H1 (cell line): ENCODE data around the gene ATG4D. TPM values are rescaled to one million over a fixed set of nuclear protein-coding genes. Genes with fewer than 3 reads are reported as not detected.
A peak's percentile ranks its signal among the peaks of the same experiment; 100 is the strongest.

Source experiments
- CTCF ChIA-PET: fragments of 300-600 bp; sonication (Branson Sonifier 250); formaldehyde crosslinking; loops from one replicate; lab custom pipeline; 2021; ENCODE audit not compliant: partially characterized antibody; lab: Charles Lee
- POLR2A ChIA-PET: fragments of 300-600 bp; sonication (Branson Sonifier 250); formaldehyde crosslinking; loops from one replicate; lab custom pipeline; 2021; ENCODE audit warnings: inconsistent platforms; ENCODE audit not compliant: partially characterized antibody; lab: Charles Lee
- DNase-seq, 2 experiments: peaks; one replicate each; pipeline versions ENCODE4 v3.0.0 to v3.0.0-alpha.2; 2010 to 2022; ENCODE audit warnings: low spot score in 2 of 2, low read depth in 1 of 2, mixed read lengths in 1 of 2
- FAIRE-seq: peaks from 2 replicates; lab custom pipeline; 2011; peaks lifted over from hg19 to GRCh38; lab: Jason Lieb, UNC
- H2AFZ ChIP-seq: 2 replicates; pipeline ENCODE4 v1.8.1; 2012; ENCODE audit warnings: low read length, inconsistent platforms
- H2AK5ac ChIP-seq: 2 replicates; pipeline ENCODE4 v1.6.1; 2013; ENCODE audit warnings: low read depth, low read length
- H2BK120ac ChIP-seq: replicated peaks from 2 replicates; pipeline ENCODE3; 2013; ENCODE audit warnings: low read depth, low read length, inconsistent platforms
- H2BK12ac ChIP-seq: 2 replicates; pipeline ENCODE4 v1.6.1; 2013; ENCODE audit warnings: low read depth, low read length
- H2BK15ac ChIP-seq: 2 replicates; pipeline ENCODE4 v1.6.1; 2013; ENCODE audit warnings: low read length
- H2BK20ac ChIP-seq: 2 replicates; pipeline ENCODE4 v1.6.1; 2013; ENCODE audit warnings: low read length
- H2BK5ac ChIP-seq: 2 replicates; pipeline ENCODE4 v1.6.1; 2013; ENCODE audit warnings: low read depth, low read length
- H3K14ac ChIP-seq: 2 replicates; pipeline ENCODE4 v1.6.1; 2013; ENCODE audit warnings: inconsistent platforms; ENCODE audit not compliant: insufficient read length
- H3K18ac ChIP-seq: 2 replicates; pipeline ENCODE4 v1.6.1; 2013; ENCODE audit warnings: low read length; ENCODE audit errors: extremely low read depth
- H3K23ac ChIP-seq: 2 replicates; pipeline ENCODE4 v1.6.1; 2013; ENCODE audit warnings: inconsistent platforms; ENCODE audit not compliant: insufficient read length
- H3K23me2 ChIP-seq: 2 replicates; pipeline ENCODE4 v1.6.1; 2013; ENCODE audit warnings: low read depth, low read length
- H3K27ac ChIP-seq: 2 replicates; pipeline ENCODE4 v1.6.1; 2011; ENCODE audit warnings: low read depth, low read length, inconsistent platforms
- H3K27me3 ChIP-seq, 4 experiments: replicated peaks in 1 of 4; 1 replicate in 1 of 4; 2 replicates in 3 of 4; pipeline versions ENCODE4 v1.6.1 to v1.8.1; 2011 to 2013; ENCODE audit warnings: low read length in 3 of 4, mild to moderate bottlenecking in 3 of 4, inconsistent platforms in 2 of 4, mixed read lengths in 2 of 4, moderate library complexity in 1 of 4; ENCODE audit not compliant: control insufficient read depth in 3 of 4, insufficient read depth in 3 of 4; ENCODE audit errors: extremely low read depth in 1 of 4
- H3K36me3 ChIP-seq, 4 experiments: 2 replicates each; pipeline versions ENCODE4 v1.6.1 to v1.8.1; 2011 to 2013; ENCODE audit warnings: mild to moderate bottlenecking in 4 of 4, low read length in 3 of 4, moderate library complexity in 2 of 4, control low read depth in 1 of 4, inconsistent platforms in 1 of 4; ENCODE audit not compliant: insufficient read depth in 4 of 4, control insufficient read depth in 2 of 4
- H3K4ac ChIP-seq: replicated peaks from 2 replicates; pipeline ENCODE3; 2013; ENCODE audit warnings: low read length, low read depth, mixed read lengths, inconsistent platforms; ENCODE audit not compliant: insufficient read length
- H3K4me1 ChIP-seq, 4 experiments: replicated peaks in 1 of 4; 1 replicate in 1 of 4; 2 replicates in 3 of 4; pipeline versions ENCODE4 v1.6.1 to v1.8.1; 2011 to 2013; ENCODE audit warnings: low read length in 3 of 4, inconsistent platforms in 2 of 4, mixed read lengths in 1 of 4; ENCODE audit not compliant: insufficient read depth in 4 of 4, control insufficient read depth in 3 of 4
- H3K4me2 ChIP-seq, 2 experiments: 2 replicates each; pipeline versions ENCODE4 v1.6.1 to v1.8.1; 2011 to 2013; ENCODE audit warnings: low read depth in 2 of 2, low read length in 2 of 2, control low read depth in 1 of 2, inconsistent platforms in 1 of 2, mild to moderate bottlenecking in 1 of 2; ENCODE audit not compliant: insufficient read depth in 1 of 2
- H3K4me3 ChIP-seq, 4 experiments: fragments of 200-600, 300-600 bp in 1 of 4; sonication (generic), shearing (Covaris generic), sonication (Bioruptor Twin) in 1 of 4; 2 replicates each; pipeline versions ENCODE4 v1.5.1 to v1.8.1; 2011 to 2016; ENCODE audit warnings: low read length in 4 of 4, low read depth in 3 of 4, control low read depth in 2 of 4, inconsistent platforms in 2 of 4, mild to moderate bottlenecking in 2 of 4, mixed read lengths in 1 of 4, moderate library complexity in 1 of 4; ENCODE audit not compliant: insufficient read depth in 2 of 4; ENCODE audit errors: extremely low read depth in 1 of 4
- H3K56ac ChIP-seq: replicated peaks from 2 replicates; pipeline ENCODE3; 2013; ENCODE audit warnings: low read depth, mild to moderate bottlenecking, mixed read lengths, low read length, inconsistent platforms; ENCODE audit not compliant: insufficient read length
- H3K79me1 ChIP-seq: 2 replicates; pipeline ENCODE4 v1.6.1; 2013; ENCODE audit warnings: low read depth, low read length, control low read depth
- H3K79me2 ChIP-seq, 2 experiments: 2 replicates each; pipeline versions ENCODE4 v1.6.1 to v1.8.1; 2012 to 2013; ENCODE audit warnings: low read length in 2 of 2, mild to moderate bottlenecking in 2 of 2, inconsistent platforms in 1 of 2; ENCODE audit not compliant: insufficient read depth in 2 of 2, control insufficient read depth in 1 of 2
- H3K9ac ChIP-seq, 4 experiments: replicated peaks in 1 of 4; 1 replicate in 1 of 4; 2 replicates in 3 of 4; pipeline versions ENCODE4 v1.6.1 to v1.8.1; 2011 to 2013; ENCODE audit warnings: low read depth in 3 of 4, low read length in 3 of 4, control low read depth in 2 of 4, mild to moderate bottlenecking in 2 of 4, moderate library complexity in 2 of 4, inconsistent platforms in 1 of 4; ENCODE audit errors: extremely low read depth in 1 of 4
- H3K9me3 ChIP-seq, 2 experiments: 2 replicates each; pipeline versions ENCODE4 v1.6.1 to v1.8.1; 2012 to 2013; ENCODE audit warnings: mild to moderate bottlenecking in 2 of 2, moderate library complexity in 2 of 2, control low read depth in 1 of 2, inconsistent platforms in 1 of 2, low read depth in 1 of 2, low read length in 1 of 2, mixed read lengths in 1 of 2; ENCODE audit not compliant: insufficient read depth in 2 of 2
- H4K20me1 ChIP-seq, 2 experiments: replicated peaks in 1 of 2; 2 replicates each; pipeline versions ENCODE3 to v1.8.1; 2011 to 2013; ENCODE audit warnings: inconsistent platforms in 2 of 2, low read length in 2 of 2, mild to moderate bottlenecking in 1 of 2; ENCODE audit not compliant: insufficient read depth in 2 of 2, control insufficient read depth in 1 of 2
- H4K5ac ChIP-seq: 2 replicates; pipeline ENCODE4 v1.6.1; 2013; ENCODE audit warnings: low read length, low read depth, mixed read lengths, inconsistent platforms; ENCODE audit not compliant: insufficient read length
- H4K8ac ChIP-seq: 2 replicates; pipeline ENCODE4 v1.8.0; 2013; ENCODE audit warnings: mild to moderate bottlenecking, moderate library complexity, low read length, inconsistent platforms; ENCODE audit not compliant: insufficient read depth; ENCODE audit errors: extremely low read depth
- H4K91ac ChIP-seq: replicated peaks from 2 replicates; pipeline ENCODE3; 2013; ENCODE audit warnings: low read length, mixed read lengths, inconsistent platforms; ENCODE audit not compliant: insufficient read length
- CBX5 ChIP-seq: fragments of 300-800, 300-1000 bp; sonication (generic); IDR thresholded peaks from 2 replicates; pipeline ENCODE4 v1.7.1; 2016; ENCODE audit warnings: antibody characterized with exemption, low read length, low read depth
- E2F6 ChIP-seq: IDR thresholded peaks from 2 replicates; pipeline ENCODE4 v1.6.1; 2012; ENCODE audit warnings: inconsistent platforms
- KDM4A ChIP-seq: IDR thresholded peaks from one replicate; pipeline ENCODE4 v1.7.1; 2012; ENCODE audit warnings: low read depth, mild to moderate bottlenecking, moderate library complexity, low read length, inconsistent platforms; ENCODE audit not compliant: severe bottlenecking
- NRF1 ChIP-seq: IDR thresholded peaks from 2 replicates; pipeline ENCODE4 v1.6.1; 2011; ENCODE audit warnings: mild to moderate bottlenecking, low read depth, low read length, improper control_type of control experiment
- POLR2AphosphoS5 ChIP-seq: IDR thresholded peaks from 2 replicates; pipeline ENCODE4 v1.6.1; 2011; ENCODE audit warnings: low read depth, low read length
- WGBS, 2 experiments: shearing (Covaris generic) in 1 of 2; methylation state at CpG; one replicate each; pipeline versions ENCODE4 v1.1.6 to v1.1.7; 2013 to 2015; ENCODE audit warnings: low lambda C conversion rate in 2 of 2, mixed read lengths in 2 of 2, inconsistent platforms in 1 of 2, low coverage in 1 of 2, missing lambda C conversion rate in 1 of 2; ENCODE audit not compliant: insufficient replicate concordance in 2 of 2, insufficient coverage in 1 of 2, insufficient read length in 1 of 2; ENCODE audit errors: extremely low coverage in 1 of 2, missing lambda C conversion rate in 1 of 2; 5-methylcytosine and 5-hydroxymethylcytosine counted together
- polyA plus RNA-seq, 7 experiments: library from polyadenylated mRNA; depleted of rRNA in 3 of 7; stranded (reverse) in 5 of 7; unstranded in 2 of 7; fragments of >200 nt in 5 of 7; fragments of 200-250 nt in 2 of 7; gene quantifications; 1 replicate in 5 of 7; 2 replicates in 1 of 7; 4 replicates in 1 of 7; pipeline versions ENCODE4 v1.2.1 to v1.2.3, GENCODE V29; 2011 to 2013; ENCODE audit warnings: missing spikeins in 2 of 7, mixed read lengths in 2 of 7
- total RNA-seq: library from RNA; stranded (reverse); fragmentation: NEBNext Ultra II Directional; extraction: Animal tissue kit (Norgen Biotek cat#: 25700); gene quantifications from 2 replicates; pipeline ENCODE4 v1.2.1, GENCODE V29; 2021
- TF ChIP-seq, protein P1 (sequence below): IDR thresholded peaks from 2 replicates; pipeline ENCODE4 v1.6.1; 2012; ENCODE audit warnings: inconsistent platforms
- TF ChIP-seq, protein P2 (sequence below), 3 experiments: IDR thresholded peaks; 1 replicate in 2 of 3; 2 replicates in 1 of 3; pipeline versions ENCODE4 v1.5.1 to v1.6.1; 2011; ENCODE audit warnings: low read length in 3 of 3, mild to moderate bottlenecking in 3 of 3, inconsistent platforms in 2 of 3, low read depth in 1 of 3, moderate library complexity in 1 of 3; ENCODE audit not compliant: insufficient read depth in 1 of 3; ENCODE audit errors: control extremely low read depth in 1 of 3

Gene ATG4D
- total and polyA plus RNA-seq, 2 of the 8 experiments (the other 6 are each of a cell fraction or from before 2014, with no cell fraction given) = 39.6 to 43.7 TPM

- Histone ChIP-seq H3K27ac (peak overlapping the region; percentile 68; the same call in 1 of the 2 replicates), H2AFZ (no peak overlapping the region), H2BK5ac (peak overlapping the region; percentile 88; the same call in 1 of the 2 replicates), H3K4me2 (peak overlapping the region; percentile 76 to 80), H3K14ac (no peak overlapping the region), H4K8ac (peak overlapping the region; percentile 91), H3K4ac (no peak overlapping the region), H3K18ac (peak overlapping the region; percentile 95), H3K9me3 (no peaks in the 10 kb centered on the region), H2BK120ac (peak overlapping the region; percentile 41), H2BK15ac (no peak overlapping the region), H3K4me1 (peaks cover 0 to 19% (median 9%) of the 10 kb centered on the region in 4 experiments; a peak in 6 of 7 replicates), H3K56ac (peak overlapping the region; percentile 92), H2AK5ac (no peak overlapping the region; the same call in 1 of the 2 replicates), H3K23ac (no peak overlapping the region), H3K79me1 (peaks cover 4% of the 10 kb centered on the region; the same call in 1 of the 2 replicates), H3K23me2 (peaks cover 18% of the 10 kb centered on the region), H4K5ac (peak overlapping the region; percentile 79), H3K36me3 (peaks cover 5 to 29% (median 12%) of the 10 kb centered on the region in 4 experiments; a peak in 7 of 8 replicates), H2BK20ac (no peak overlapping the region), H4K91ac (peak overlapping the region; percentile 54), H3K79me2 (peaks cover 0 to 10% of the 10 kb centered on the region in 2 experiments; a peak in 2 of 4 replicates), H2BK12ac (no peak overlapping the region), H4K20me1 (peaks cover 0 to 6% of the 10 kb centered on the region in 2 experiments), H3K9ac (peak overlapping the region in 3 of 4 experiments; percentile 72 to 86 (median 85); a peak in 6 of 7 replicates), H3K4me3 (peak overlapping the region; percentile 73 to 82 (median 77)), H3K27me3 (peaks cover 0 to 10% (median 7%) of the 10 kb centered on the region in 4 experiments; a peak in 4 of 7 replicates)
- DNase-seq = no peak
- ChIA-PET CTCF (interaction anchor here (0.5 to 2.3 kb wide), 2 partner anchors 10 to 76 kb away, joined by 3 to 10 read pairs; no protein-coding TSS in a partner anchor), POLR2A (interaction anchor here (0.5 kb wide), 1 partner anchor 19 kb away, joined by 4 read pairs; no protein-coding TSS in a partner anchor)
- no peak for FAIRE-seq
- 8% methylated on average over 9 of the region's 10 CpGs; no CpG with 5 or more reads in 1 of the 2 experiments for WGBS, 2 experiments
- TF ChIP-seq KDM4A (no peak), POLR2AphosphoS5 (no peak), NRF1 (no peak), CBX5 (no peak), E2F6 (no peak)
- TF ChIP-seq, protein P1, sequence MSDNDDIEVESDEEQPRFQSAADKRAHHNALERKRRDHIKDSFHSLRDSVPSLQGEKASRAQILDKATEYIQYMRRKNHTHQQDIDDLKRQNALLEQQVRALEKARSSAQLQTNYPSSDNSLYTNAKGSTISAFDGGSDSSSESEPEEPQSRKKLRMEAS = peak; percentile 52
- TF ChIP-seq, protein P2, sequence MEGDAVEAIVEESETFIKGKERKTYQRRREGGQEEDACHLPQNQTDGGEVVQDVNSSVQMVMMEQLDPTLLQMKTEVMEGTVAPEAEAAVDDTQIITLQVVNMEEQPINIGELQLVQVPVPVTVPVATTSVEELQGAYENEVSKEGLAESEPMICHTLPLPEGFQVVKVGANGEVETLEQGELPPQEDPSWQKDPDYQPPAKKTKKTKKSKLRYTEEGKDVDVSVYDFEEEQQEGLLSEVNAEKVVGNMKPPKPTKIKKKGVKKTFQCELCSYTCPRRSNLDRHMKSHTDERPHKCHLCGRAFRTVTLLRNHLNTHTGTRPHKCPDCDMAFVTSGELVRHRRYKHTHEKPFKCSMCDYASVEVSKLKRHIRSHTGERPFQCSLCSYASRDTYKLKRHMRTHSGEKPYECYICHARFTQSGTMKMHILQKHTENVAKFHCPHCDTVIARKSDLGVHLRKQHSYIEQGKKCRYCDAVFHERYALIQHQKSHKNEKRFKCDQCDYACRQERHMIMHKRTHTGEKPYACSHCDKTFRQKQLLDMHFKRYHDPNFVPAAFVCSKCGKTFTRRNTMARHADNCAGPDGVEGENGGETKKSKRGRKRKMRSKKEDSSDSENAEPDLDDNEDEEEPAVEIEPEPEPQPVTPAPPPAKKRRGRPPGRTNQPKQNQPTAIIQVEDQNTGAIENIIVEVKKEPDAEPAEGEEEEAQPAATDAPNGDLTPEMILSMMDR (IDR thresholded peaks at IDR 0.05; ENCODE audit: control extremely low read depth in 1 of 3, insufficient read depth in 1 of 3, low read depth in 1 of 3, low read length in 3 of 3) = peak in 2 of 3 experiments; percentile 24 to 29; a peak in 3 of 4 replicates
Measured at GRCh38 chr19:10565028-10565566, 21.4 kb downstream of the ATG4D start.
